Stimulated activated CD4-positive, alpha-beta T cell treated with anti-CD3 and anti-CD28 coated beads, TNF-alpha, amount 100 ng/mL, for 4 hours (primary cell): ENCODE measurements around the gene FNBP1.

ENCODE experiments used
- DNase-seq, 3 experiments: peaks; one replicate each; pipeline ENCODE4 v3.0.0-alpha.2; 2020; ENCODE audit warnings: low read depth in 3 of 3

The FNBP1 gene

GRCh38 chr9:129919841-129920240, 123.1 kb downstream of the FNBP1 start:
- no peak for DNase-seq

DNA sequence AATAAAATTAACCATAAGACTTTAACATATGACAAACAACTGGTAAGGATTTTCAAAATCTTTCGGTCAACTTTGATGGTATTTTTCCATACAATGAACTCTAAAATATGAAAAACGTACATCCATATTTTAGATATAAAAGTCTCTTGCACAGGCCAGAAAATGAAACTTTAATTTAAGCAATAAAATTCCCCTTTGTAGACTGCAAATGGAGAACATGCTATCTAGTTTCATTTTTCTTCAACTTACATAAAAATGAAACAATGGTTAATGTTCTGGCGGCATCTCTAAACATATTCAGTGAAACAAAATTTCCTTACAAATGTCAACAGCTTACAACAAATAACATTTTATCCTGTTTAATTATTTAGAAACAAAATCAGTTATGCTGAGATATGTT, 123.7 kb downstream of the FNBP1 start:
- DNase-seq, result no peak

DNA sequence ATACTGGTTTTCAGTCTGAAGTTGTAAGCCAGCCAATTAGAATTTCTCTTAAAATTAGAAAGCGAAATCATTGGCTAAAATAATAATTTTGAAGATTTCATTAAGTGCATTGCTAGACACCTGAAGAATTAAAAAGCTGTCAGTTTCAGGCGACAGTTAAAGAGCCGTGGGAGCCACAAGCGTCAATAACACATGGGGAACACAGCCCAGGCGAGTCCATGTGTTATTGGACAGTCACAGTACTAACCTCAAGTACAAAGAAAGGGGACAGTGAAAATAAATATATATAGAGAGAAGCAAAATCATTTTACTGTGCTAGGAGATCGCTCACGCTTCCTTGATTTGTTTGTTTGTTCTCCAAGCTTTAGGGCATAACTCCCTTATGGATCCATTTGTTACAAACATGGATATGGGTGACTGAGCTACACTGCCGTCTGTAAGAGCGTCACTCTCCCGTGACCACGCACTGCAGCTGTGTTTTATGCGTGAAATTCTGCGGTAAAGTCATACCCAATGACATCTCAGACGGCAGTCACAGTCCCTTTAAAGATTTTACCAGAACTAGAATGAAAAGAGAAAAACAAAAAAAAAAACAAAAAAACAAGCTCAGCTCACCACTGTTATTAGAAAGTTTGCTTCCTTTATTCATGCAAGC, 124.6 kb downstream of the FNBP1 start:
- no peak for DNase-seq

DNA sequence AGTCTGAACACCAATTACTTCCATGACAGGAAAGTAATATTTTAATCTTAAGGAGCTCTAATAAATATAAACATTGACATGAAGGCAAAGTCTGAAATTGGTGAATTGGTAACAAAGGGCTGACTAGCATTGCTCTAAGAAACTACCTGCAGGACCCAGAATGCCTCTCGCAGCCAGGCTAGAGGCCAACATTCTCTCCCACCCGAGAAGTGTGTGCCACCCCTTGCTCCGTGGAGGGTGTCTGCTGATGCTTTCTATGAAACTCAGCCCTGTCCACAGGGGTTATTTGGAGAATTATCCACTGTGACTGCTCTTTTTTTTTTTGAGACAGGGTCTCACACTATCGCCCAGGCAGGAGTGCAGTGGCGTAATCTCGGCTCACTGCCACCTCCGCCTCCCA, 126.3 kb downstream of the FNBP1 start:
- DNase-seq, result no peak

DNA sequence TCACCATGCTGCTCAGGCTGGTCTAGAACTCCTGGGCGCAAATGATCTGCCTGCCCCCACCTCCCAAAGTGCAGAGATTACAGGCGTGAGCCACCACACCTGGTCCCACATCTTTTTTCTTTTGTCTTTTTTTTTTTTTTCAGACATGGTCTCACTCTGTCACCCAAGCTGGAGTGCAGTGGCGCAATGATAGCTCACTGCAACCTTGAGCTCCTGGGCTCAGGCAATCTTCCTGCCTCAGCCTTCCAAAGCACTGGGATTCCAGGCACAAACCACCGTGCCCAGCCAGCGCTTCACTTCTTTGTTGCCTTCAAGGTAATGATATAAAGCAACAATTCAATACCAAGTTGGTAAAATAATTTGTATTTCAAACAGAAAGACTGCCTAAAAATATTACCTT, 128.9 kb downstream of the FNBP1 start:
- DNase-seq, result no peak

DNA sequence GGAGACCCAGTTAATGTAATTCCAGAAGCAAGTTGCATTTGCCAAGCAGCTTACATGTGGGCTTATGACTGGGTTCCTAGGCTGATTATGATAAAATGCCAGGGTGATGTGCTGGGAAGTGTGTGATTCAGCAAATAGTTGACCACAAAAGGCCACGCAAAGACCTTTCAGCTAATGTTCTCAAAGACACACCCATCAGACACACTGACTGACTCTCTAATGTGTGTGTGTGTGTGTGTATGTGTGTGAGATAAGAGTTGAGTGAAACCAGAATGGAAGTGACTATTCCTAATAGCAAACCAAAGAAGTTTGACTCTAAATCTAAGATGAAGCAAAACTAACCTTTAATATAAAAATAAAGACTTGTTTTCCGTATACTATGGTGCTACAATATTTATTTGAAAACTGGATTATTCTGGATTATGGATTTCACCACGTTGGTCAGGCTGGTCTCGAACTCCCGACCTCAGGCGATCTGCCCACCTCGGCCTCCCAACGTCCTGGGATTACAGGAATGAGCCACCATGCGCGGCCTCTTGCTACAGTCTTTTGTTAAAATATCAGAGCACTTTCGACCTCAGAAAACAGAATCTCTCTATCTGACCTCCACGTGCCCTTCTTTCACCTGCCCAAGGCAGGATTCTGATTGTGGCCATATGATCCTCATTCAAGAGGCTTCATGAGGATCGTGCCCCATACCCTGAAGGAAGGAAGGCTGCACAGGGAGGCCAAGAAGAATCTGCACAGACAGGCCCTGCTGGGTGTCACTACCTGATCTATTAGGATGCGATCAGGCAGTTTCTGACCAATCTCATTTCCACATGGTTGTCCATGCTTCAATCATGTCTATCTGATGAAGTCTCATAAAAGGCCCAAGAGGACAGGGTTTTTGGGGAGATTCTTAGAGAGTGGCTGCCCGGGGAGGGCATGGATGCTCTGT, 132.1 kb downstream of the FNBP1 start:
- DNase-seq, result no peak

DNA sequence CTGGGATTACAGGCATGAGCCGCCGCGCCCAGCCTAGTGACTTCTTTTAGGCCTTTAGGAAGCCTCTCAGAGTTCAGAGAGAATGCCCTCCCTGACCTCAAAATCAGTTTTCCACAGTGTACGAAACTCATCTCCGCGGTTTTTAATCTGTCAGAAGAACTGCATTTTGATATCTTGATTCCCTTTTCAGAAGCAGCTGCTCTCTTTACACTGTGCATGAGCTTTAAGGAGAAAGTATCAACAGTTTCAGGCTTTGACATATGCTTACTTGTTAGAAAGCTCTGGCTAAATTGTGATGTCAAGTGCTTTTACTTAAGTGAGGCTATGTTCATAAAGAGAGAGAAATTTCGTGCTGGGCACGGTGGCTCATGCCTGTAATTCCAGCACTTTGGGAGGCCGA, 133.1 kb downstream of the FNBP1 start:
- no peak for DNase-seq

GRCh38 chr9:129908906-129909305, 134.1 kb downstream of the FNBP1 start:
- no peak for DNase-seq

GRCh38 chr9:129907201-129907600, 135.8 kb downstream of the FNBP1 start:
- DNase-seq, result no peak

DNA sequence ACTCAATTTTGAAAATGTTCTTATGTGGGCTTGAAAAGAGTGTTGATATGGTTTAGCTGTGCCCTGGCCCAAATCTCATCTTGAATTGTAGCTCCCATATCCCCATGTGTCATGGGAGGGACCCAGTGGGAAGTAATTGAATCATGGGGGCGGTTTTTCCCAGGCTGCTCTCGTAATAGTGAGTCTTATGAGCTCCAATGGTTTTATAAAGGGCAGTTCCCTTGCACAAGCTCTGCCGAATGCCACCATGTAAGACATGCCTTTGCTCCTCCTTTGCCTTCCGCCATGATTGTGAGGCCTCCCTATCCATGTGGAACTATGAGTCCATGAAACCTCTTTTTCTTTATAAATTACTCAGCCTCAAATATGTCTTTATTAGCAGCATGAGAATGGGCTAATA, 136.7 kb downstream of the FNBP1 start:
- no peak for DNase-seq

- DNase-seq, result no peak
Observed at GRCh38 chr9:129904734-129905133, 138.3 kb downstream of the FNBP1 start.

- DNase-seq, result no peak
Observed at GRCh38 chr9:129902740-129903134, 140.3 kb downstream of the FNBP1 start.

GRCh38 chr9:129901993-129902739, 140.8 kb downstream of the FNBP1 start:
- DNase-seq, result no peak

DNA sequence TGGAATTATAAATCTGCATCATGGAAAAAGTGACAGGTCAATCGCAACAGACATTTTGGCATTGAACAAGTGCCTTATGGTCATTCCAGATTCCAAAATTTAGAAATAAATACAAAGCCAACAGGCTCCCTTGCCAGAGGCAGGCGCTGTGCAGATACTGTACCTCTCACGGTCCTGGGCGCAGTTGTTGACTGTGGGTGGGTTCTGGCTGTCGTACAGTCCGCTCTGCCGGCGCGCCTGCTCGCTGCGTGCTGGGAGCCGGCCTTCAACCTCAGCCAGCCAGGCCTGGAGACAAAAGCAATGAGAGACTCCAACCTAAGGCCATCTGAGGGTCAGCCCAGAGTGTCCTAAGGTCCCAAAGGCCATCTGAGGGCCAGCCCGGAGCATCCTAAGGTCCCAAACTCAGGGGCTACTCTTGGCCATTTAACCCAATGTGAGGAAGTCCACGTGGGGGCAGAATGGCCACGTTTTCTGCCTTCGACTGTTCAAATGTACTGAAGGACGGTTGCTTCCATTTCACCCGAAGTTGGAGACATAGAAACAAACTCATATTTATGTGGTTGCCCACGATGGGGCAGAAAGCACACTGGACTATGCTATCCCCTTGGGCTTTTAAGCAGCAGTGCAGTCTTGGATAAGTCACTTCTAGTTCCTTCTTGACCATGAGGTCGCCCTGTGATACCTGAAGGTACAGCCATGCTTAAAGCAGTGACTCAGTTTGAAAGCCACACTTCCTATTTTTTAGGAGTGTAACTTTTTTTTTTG, 142.5 kb downstream of the FNBP1 start:
- DNase-seq, result no peak

GRCh38 chr9:129899620-129900019, 143.4 kb downstream of the FNBP1 start:
- no peak for DNase-seq

DNA sequence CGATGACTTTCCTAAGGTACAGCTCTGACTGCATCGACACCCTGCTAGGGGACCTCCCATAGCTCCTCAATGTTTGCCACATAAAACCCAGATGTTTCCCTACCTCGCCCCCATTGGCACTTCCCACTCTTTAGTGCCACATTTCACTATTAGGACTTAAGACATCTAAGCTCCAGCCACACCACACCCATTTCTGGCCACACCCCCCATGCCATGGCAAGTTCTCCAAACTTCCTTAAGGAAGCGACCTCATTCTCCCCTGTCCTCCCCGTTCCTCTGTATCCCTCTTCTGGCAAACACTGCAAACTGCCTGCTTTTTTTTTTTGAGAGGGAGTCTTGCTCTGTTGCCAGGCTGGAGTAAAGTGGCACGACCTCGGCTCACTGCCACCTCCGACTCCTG, 144.8 kb downstream of the FNBP1 start:
- no peak for DNase-seq

GRCh38 chr9:129897263-129897662, 145.7 kb downstream of the FNBP1 start:
- DNase-seq, result no peak

- DNase-seq, result no peak
Observed at GRCh38 chr9:129895376-129896268, 147.4 kb downstream of the FNBP1 start.

GRCh38 chr9:129894120-129894823, 148.7 kb downstream of the FNBP1 start:
- no peak for DNase-seq

DNA sequence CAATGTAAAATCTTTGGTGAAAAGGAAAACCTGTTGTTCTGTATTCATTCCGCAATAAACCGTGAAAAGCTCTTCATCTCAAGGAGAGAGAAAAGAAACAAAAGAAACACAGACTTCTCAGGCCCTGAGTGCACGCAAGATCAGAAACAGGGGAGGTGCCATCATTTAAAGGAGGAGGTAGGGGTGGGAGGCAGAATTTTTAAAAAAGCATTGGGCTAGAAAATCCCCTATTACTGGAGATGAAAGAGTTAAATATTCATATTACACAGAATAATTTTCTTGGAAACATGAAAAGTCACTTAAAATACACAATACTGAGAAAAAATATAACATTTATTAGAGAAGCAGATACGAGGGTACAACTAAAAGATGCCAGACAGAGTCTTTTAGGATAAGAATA, 151.4 kb downstream of the FNBP1 start:
- no peak for DNase-seq
